GM12864 (cell line): ENCODE data around the gene KLKB1.
"Not testable (repeated sequence)": the region's sequence is repeated elsewhere in the genome, so short reads cannot be mapped to it uniquely, and the experiment has no call there.

Source experiments
- DNase-seq: peaks from one replicate; pipeline ENCODE4 v3.0.0-alpha.2; 2011; ENCODE audit warnings: low read depth
- H3K4me3 ChIP-seq: 2 replicates; pipeline ENCODE4 v1.5.1; 2011; ENCODE audit warnings: mild to moderate bottlenecking, low read depth, low read length, control low read depth
- TF ChIP-seq, protein P1 (sequence below): IDR thresholded peaks from 2 replicates; pipeline ENCODE4 v1.5.1; 2011; ENCODE audit warnings: low read depth, mild to moderate bottlenecking, moderate library complexity, low read length, control low read depth, inconsistent platforms; ENCODE audit errors: missing control alignments

The KLKB1 gene

GRCh38 chr4:186264660-186265059 lies 37.4 kb downstream of the KLKB1 start:
- no peak for DNase-seq
- TF ChIP-seq, protein P1, sequence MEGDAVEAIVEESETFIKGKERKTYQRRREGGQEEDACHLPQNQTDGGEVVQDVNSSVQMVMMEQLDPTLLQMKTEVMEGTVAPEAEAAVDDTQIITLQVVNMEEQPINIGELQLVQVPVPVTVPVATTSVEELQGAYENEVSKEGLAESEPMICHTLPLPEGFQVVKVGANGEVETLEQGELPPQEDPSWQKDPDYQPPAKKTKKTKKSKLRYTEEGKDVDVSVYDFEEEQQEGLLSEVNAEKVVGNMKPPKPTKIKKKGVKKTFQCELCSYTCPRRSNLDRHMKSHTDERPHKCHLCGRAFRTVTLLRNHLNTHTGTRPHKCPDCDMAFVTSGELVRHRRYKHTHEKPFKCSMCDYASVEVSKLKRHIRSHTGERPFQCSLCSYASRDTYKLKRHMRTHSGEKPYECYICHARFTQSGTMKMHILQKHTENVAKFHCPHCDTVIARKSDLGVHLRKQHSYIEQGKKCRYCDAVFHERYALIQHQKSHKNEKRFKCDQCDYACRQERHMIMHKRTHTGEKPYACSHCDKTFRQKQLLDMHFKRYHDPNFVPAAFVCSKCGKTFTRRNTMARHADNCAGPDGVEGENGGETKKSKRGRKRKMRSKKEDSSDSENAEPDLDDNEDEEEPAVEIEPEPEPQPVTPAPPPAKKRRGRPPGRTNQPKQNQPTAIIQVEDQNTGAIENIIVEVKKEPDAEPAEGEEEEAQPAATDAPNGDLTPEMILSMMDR: no peak
- no peak overlapping the region for H3K4me3 ChIP-seq

DNA sequence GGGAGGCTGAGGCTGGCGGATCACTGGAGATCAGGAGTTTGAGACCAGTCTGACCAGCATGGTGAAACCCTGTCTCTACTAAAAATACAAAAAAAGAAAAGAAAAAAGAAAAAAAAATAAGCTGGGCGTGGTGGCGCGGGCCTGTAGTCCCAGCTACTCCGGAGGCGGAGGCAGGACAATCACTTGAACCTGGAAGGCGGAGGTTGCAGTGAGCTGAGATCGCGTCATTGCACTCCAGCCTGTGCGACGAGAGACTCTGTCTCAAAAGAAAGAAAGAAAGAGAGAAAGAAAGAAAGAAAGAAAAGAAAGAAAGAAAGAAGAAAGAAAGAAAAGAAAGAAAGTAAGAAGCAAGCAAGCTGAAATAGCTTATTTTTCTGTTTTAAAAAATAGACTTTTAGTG lies 37.9 kb downstream of the KLKB1 start:
- H3K4me3 ChIP-seq, DNase-seq: not testable (repeated sequence)

GRCh38 chr4:186265683-186266652 lies 38.7 kb downstream of the KLKB1 start, which contains the start of gene F11:
Gene F11 (plus strand): TSS chr4:186266189. CDS start chr4:186267137, 948 bp downstream.
- no peak for DNase-seq
- TF ChIP-seq, protein P1: no peak
- no peak within 1 kb of the TSS for H3K4me3 ChIP-seq

- H3K4me3 ChIP-seq: no peak overlapping the region
- DNase-seq: no peak
- TF ChIP-seq, protein P1: no peak
Measured at GRCh38 chr4:186266729-186267456, 39.6 kb downstream of the KLKB1 start.

DNA sequence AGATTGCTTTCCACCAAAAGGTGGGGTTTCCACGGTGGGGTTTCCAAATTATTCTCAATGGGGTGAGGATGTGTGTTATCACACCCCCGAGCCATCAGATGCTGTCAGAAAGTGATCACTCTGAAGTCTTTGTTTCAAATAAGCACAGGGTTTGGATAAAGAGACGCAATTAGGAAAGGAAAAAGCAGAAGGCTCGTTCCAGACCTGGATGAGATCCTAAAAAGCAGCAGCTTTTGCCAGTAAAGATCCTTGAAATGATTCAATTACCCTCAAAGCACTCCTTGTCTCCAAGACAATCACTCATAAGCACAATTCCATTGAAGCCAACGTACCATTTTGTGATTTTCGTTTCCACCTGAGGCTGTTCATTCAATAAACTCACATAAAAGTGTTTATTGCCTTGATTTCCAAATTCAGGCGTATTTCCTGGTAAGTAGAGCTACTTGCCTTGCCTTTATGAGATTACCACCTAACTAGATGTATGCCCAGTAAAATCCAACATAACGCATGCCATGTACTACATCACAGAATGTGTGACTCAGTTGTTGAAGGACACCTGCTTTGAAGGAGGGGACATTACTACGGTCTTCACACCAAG lies 43.9 kb downstream of the KLKB1 start:
- no peak overlapping the region for H3K4me3 ChIP-seq
- DNase-seq: no peak
- TF ChIP-seq, protein P1: no peak

- DNase-seq: no peak
- H3K4me3 ChIP-seq: no peak overlapping the region
- TF ChIP-seq, protein P1: no peak
Measured at GRCh38 chr4:186272699-186273391, 45.5 kb downstream of the KLKB1 start.

- DNase-seq, H3K4me3 ChIP-seq: not testable (repeated sequence)
Measured at GRCh38 chr4:186273392-186273789, 46.1 kb downstream of the KLKB1 start.
